Mesothelial cell of epicardium (in vitro differentiated cells): ENCODE data around the gene EPG5. TPM values are rescaled to one million over a fixed set of nuclear protein-coding genes. Genes with fewer than 3 reads are reported as not detected.

ENCODE experiments used
- DNase-seq, 2 experiments: peaks; one replicate each; pipeline ENCODE4 v3.0.0; 2021; ENCODE audit warnings: low spot score in 2 of 2; ENCODE audit not compliant: unreplicated experiment in 2 of 2
- H3K27ac Mint-ChIP-seq: 2 replicates; pipeline ENCODE4 v1.8.0; 2021; ENCODE audit warnings: mixed read lengths
- H3K27me3 Mint-ChIP-seq: 2 replicates; pipeline ENCODE4 v1.8.0; 2021; ENCODE audit warnings: low read depth, mixed read lengths
- H3K36me3 Mint-ChIP-seq: 2 replicates; pipeline ENCODE4 v1.8.0; 2021; ENCODE audit warnings: mixed read lengths
- H3K4me1 Mint-ChIP-seq: 2 replicates; pipeline ENCODE4 v1.8.0; 2021; ENCODE audit warnings: mixed read lengths
- H3K4me3 Mint-ChIP-seq: 2 replicates; pipeline ENCODE4 v1.8.0; 2021; ENCODE audit warnings: mild to moderate bottlenecking, moderate library complexity, mixed read lengths
- H3K9me3 Mint-ChIP-seq: 2 replicates; pipeline ENCODE4 v1.8.0; 2021; ENCODE audit warnings: mixed read lengths
- CTCF ChIP-seq: fragments of 200-600 bp; sonication (generic); IDR thresholded peaks from one replicate; pipeline ENCODE4 v1.5.0; 2021; ENCODE audit warnings: antibody characterized with exemption; ENCODE audit not compliant: unreplicated experiment
- total RNA-seq: library from RNA; stranded (reverse); gene quantifications from 3 replicates; pipeline ENCODE4 v1.2.1, GENCODE V29; 2021

EPG5 gene
- total RNA-seq, 1 donor from 2014 or later = 39.3 TPM

GRCh38 chr18:45887585-45887984, 79.5 kb downstream of the EPG5 start:
- DNase-seq = no peak
- no peak for TF ChIP-seq CTCF
- Mint-ChIP-seq H3K4me3 (no peak overlapping the region), H3K9me3 (no peaks in the 10 kb centered on the region), H3K27ac (no peak overlapping the region), H3K36me3 (peaks cover 23% of the 10 kb centered on the region), H3K4me1 (peaks cover 2% of the 10 kb centered on the region), H3K27me3 (no peaks in the 10 kb centered on the region)

GRCh38 chr18:45880876-45881558, 86.1 kb downstream of the EPG5 start:
- Mint-ChIP-seq H3K27ac (no peak overlapping the region), H3K4me3 (no peak overlapping the region), H3K4me1 (no peaks in the 10 kb centered on the region), H3K36me3 (peaks cover 31% of the 10 kb centered on the region), H3K27me3 (no peaks in the 10 kb centered on the region), H3K9me3 (no peaks in the 10 kb centered on the region)
- TF ChIP-seq CTCF = no peak
- DNase-seq = no peak

DNA sequence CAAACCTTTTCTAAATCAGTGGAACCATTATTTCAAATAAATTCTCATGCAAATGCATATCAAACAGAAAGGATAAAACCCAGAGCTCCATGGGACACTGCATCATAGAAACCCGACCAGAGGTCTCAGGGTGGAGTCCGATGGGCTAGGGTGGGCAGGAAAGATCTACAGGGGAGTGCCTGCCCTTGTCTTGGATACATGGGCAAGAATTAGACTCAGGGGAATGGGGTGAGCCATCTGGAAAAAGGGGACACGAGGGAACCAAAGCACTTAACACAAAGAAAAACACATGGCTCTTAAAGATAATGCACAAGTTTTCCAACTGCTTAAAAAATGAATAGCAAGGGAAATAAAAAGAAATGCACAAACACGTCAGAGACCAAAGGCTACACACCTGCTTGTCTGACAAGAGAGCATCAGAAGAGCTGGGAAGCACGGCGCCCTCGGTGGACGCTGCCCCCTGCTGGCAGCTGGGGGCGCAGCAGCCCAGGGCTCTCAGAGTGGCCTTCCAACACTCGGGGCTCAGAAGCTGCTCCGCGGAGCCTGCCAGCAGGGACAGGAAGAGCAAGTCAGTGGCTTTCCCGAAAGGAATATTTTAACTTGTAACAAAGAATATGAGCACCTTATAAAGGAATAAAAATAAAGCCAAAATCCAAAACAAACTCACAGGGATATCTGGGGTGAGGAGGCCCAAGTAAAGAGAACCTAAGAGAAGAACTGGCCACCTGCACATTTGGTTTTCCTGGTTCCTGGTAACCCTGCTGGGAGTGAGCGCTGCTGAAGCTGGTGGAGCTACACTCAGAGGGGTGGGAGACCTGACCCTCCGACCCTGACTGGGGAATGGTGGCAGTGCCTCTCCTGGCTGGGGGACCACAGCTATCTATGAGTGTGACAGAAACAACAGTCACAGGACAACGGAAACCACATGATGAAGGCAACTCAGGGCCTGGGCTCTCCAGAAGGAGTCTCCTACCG, 87.2 kb downstream of the EPG5 start:
- DNase-seq = peak; percentile 49 to 85
- TF ChIP-seq CTCF = peak; percentile 97
- H3K4me3 Mint-ChIP-seq = no peak overlapping the region
- H3K27ac Mint-ChIP-seq = no peak overlapping the region
- peaks cover 37% of the 10 kb centered on the region for H3K36me3 Mint-ChIP-seq
- H3K27me3 Mint-ChIP-seq = no peaks in the 10 kb centered on the region
- no peaks in the 10 kb centered on the region for H3K4me1 Mint-ChIP-seq
- H3K9me3 Mint-ChIP-seq = peaks cover 6% of the 10 kb centered on the region

- no peak for TF ChIP-seq CTCF
- Mint-ChIP-seq H3K27me3 (no peaks in the 10 kb centered on the region), H3K27ac (no peak overlapping the region), H3K36me3 (peaks cover 50% of the 10 kb centered on the region), H3K9me3 (peaks cover 19% of the 10 kb centered on the region), H3K4me3 (no peak overlapping the region), H3K4me1 (no peaks in the 10 kb centered on the region)
- DNase-seq = no peak
Observed at GRCh38 chr18:45877403-45877802, 89.7 kb downstream of the EPG5 start.

DNA sequence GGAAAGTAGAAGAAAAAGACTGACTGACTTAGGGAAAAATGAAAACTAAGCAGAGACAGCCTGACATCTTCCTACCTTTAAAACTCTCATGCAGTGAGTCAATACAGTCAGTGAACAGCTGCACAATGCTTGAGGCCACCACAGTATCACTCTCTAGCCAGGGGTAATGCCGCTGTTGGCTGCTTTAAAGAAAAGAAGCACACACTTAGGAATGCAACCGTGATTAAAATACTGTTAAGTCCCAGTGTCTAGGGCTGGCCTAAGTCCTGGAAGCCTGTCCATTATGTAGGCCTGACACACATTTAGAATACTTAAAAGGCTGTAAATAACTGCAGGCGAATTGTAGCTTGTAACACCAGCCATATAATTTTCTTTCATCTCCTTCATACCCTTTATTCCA, 91.0 kb downstream of the EPG5 start:
- H3K27ac Mint-ChIP-seq = no peak overlapping the region
- no peaks in the 10 kb centered on the region for H3K4me1 Mint-ChIP-seq
- no peaks in the 10 kb centered on the region for H3K27me3 Mint-ChIP-seq
- peaks cover 51% of the 10 kb centered on the region for H3K36me3 Mint-ChIP-seq
- DNase-seq = no peak
- peaks cover 19% of the 10 kb centered on the region for H3K9me3 Mint-ChIP-seq
- no peak for TF ChIP-seq CTCF
- no peak overlapping the region for H3K4me3 Mint-ChIP-seq
